ENCODE measurements around the gene SAXO2.
"Not testable (repeated sequence)": the region's sequence is repeated elsewhere in the genome, so short reads cannot be mapped to it uniquely, and the experiment has no call there.

GRCh38 chr15:82243644-82244043 is 19.0 kb upstream of the SAXO2 start:
- not testable (repeated sequence) for TF ChIP-seq CTCF, POLR2A (IDR thresholded peaks at IDR 0.05)

Measured in lower leg skin (tissue), 3 donors.